ENCODE measurements around the gene APOF. TPM values are rescaled to one million over a fixed set of nuclear protein-coding genes. Genes with fewer than 3 reads are reported as not detected.

APOF gene
- total and polyA plus RNA-seq, 2 experiments from 2014 or later: not detected

DNA sequence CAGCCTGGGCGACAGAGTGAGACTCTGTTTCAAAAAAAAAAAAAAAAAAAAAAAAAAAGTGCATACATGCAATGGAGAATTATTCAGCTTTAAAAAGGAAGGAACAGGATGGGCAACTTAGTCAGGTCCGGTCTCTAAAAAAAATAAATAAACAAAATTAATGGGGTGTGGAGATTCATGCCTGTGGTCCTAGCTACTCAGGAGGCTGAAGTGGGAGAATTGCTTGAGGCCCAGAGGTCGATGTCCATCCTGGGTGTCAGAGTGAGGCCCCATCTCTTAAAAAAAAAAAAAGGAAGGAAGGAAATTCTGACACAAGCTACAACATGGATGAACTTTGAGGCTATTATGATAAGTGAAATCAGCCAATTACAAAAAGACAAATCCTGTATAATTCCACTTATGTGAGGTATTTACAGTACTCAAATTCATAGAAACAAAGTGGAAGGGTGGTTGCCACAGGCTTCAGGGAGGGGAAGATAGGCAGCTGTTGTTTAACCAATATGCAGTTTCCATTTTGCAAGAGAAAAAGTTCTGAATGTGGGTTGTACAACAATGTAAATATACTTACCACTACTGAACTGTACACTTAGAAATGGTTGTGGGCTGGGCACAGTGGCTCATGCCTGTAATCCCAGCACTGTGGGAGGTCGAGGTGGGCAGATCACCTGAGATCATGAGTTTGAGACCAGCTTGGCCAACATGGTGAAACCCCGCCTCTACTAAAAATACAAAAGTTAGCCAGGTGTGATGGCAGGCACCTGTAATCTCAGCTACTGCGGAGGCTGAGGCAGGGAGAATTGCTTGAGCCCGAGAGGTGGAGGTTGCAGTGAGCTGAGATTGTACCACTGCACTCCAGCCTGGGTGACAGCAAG is 12.3 kb upstream of the APOF start:
- H3K9me3 ChIP-seq (ENCODE audit: low read depth): no peaks in the 10 kb centered on the region
- H3K27ac ChIP-seq: no peak overlapping the region
- H3K4me3 ChIP-seq: no peak overlapping the region
- TF ChIP-seq, protein P1, sequence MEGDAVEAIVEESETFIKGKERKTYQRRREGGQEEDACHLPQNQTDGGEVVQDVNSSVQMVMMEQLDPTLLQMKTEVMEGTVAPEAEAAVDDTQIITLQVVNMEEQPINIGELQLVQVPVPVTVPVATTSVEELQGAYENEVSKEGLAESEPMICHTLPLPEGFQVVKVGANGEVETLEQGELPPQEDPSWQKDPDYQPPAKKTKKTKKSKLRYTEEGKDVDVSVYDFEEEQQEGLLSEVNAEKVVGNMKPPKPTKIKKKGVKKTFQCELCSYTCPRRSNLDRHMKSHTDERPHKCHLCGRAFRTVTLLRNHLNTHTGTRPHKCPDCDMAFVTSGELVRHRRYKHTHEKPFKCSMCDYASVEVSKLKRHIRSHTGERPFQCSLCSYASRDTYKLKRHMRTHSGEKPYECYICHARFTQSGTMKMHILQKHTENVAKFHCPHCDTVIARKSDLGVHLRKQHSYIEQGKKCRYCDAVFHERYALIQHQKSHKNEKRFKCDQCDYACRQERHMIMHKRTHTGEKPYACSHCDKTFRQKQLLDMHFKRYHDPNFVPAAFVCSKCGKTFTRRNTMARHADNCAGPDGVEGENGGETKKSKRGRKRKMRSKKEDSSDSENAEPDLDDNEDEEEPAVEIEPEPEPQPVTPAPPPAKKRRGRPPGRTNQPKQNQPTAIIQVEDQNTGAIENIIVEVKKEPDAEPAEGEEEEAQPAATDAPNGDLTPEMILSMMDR (IDR thresholded peaks at IDR 0.05; ENCODE audit: low read depth, low read length): no peak
- H3K4me1 ChIP-seq (ENCODE audit: low read depth): no peaks in the 10 kb centered on the region
- H3K36me3 ChIP-seq: no peaks in the 10 kb centered on the region
- H3K27me3 ChIP-seq: no peaks in the 10 kb centered on the region
- DNase-seq (ENCODE audit: low read depth in 1 of 2, low spot score in 1 of 2): no peak

DNA sequence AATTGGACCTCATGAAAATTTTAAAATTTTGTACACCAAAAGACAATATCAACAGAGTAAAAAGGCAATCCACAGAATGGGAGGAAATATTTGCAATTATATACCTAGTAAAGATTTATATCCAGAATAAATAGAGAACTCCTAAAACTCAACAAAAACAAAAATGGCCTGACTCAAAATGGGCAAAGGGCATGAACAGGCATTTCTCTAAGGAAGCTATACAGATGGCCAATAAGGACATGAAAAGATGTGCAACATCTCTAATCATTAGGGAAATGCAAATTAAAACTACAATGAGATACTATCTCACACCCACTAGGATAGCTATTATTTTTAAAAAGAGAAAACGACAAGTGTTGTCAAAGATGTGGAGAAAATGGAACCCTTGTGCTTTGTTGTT is 10.9 kb upstream of the APOF start:
- Histone ChIP-seq H3K4me3 (no peak overlapping the region), H3K27ac (no peak overlapping the region), H3K27me3 (no peaks in the 10 kb centered on the region), H3K36me3 (no peaks in the 10 kb centered on the region), H3K4me1 (ENCODE audit: low read depth) (no peaks in the 10 kb centered on the region), H3K9me3 (ENCODE audit: low read depth) (no peaks in the 10 kb centered on the region)
- TF ChIP-seq, protein P1 (IDR thresholded peaks at IDR 0.05; ENCODE audit: low read depth, low read length): no peak
- DNase-seq (ENCODE audit: low read depth in 1 of 2, low spot score in 1 of 2): no peak

DNA sequence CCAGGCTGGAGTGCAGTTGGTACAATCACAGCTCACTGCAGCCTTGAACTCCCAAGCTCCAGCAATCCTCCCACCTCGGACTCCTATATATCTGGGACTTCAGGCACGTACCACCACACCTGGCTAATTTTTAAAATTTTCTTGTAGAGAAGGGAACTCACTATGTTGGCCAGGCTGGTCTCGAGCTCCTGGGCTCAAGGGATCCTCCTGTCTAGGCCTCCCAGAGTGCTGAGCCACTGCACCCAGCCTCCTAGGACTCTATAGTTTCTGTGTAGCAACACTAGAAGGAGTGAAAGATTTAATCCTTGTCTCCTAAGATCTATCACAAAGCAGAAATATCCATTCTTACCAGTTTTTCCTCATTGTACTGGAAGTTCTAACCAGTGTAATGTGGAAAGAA is 4.3 kb upstream of the APOF start:
- H3K27me3 ChIP-seq: peaks cover 4% of the 10 kb centered on the region
- no peaks in the 10 kb centered on the region for H3K9me3 ChIP-seq (ENCODE audit: low read depth)
- H3K27ac ChIP-seq: no peak overlapping the region
- H3K36me3 ChIP-seq: no peaks in the 10 kb centered on the region
- no peaks in the 10 kb centered on the region for H3K4me1 ChIP-seq (ENCODE audit: low read depth)
- H3K4me3 ChIP-seq: no peak overlapping the region
- TF ChIP-seq, protein P1 (IDR thresholded peaks at IDR 0.05; ENCODE audit: low read depth, low read length): no peak
- DNase-seq (ENCODE audit: low read depth in 1 of 2, low spot score in 1 of 2): no peak

GRCh38 chr12:56361487-56362129 is 1.0 kb downstream of the APOF start:
- Histone ChIP-seq H3K4me1 (ENCODE audit: low read depth) (peaks cover 6% of the 10 kb centered on the region), H3K9me3 (ENCODE audit: low read depth) (no peaks in the 10 kb centered on the region)
- no peak for DNase-seq (ENCODE audit: low read depth in 1 of 2, low spot score in 1 of 2)

More at GRCh38 chr12:56361487-56362129, 1.0 kb downstream of the APOF start:
- H3K27ac ChIP-seq: no peak overlapping the region
- peaks cover 4% of the 10 kb centered on the region for H3K27me3 ChIP-seq
- TF ChIP-seq, protein P1 (IDR thresholded peaks at IDR 0.05; ENCODE audit: low read depth, low read length): no peak
- no peaks in the 10 kb centered on the region for H3K36me3 ChIP-seq
- no peak overlapping the region for H3K4me3 ChIP-seq
